ENCODE measurements around the gene SPINK14. TPM values are rescaled to one million over a fixed set of nuclear protein-coding genes. Genes with fewer than 3 reads are reported as not detected.

The SPINK14 gene
- polyA plus RNA-seq, 4 donors, result not detected

DNA sequence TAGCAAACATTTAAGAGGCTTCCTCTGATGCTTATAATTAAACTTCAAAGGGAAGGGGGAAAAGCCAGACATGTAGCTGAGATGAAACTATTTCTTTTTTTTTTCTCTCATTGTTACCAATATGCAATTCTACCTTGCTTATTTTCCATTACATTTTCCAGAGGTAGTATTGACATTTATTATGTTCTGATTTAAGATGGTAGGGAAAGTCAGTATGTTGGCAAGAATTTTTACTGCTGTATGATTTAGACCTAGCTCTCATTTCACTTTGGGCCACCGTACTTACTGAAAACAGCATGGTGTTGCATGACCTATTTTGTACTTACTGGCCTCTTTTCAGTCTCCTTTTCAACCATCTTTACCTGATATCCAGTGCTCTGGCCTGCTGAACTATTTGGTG, 24.9 kb downstream of the SPINK14 start:
- no peak for DNase-seq (ENCODE audit: low read depth in 4 of 4, low spot score in 2 of 4)

- DNase-seq (ENCODE audit: low read depth in 4 of 4, low spot score in 2 of 4), result no peak
Measured at GRCh38 chr5:148201151-148201550, 32.8 kb downstream of the SPINK14 start.

DNA sequence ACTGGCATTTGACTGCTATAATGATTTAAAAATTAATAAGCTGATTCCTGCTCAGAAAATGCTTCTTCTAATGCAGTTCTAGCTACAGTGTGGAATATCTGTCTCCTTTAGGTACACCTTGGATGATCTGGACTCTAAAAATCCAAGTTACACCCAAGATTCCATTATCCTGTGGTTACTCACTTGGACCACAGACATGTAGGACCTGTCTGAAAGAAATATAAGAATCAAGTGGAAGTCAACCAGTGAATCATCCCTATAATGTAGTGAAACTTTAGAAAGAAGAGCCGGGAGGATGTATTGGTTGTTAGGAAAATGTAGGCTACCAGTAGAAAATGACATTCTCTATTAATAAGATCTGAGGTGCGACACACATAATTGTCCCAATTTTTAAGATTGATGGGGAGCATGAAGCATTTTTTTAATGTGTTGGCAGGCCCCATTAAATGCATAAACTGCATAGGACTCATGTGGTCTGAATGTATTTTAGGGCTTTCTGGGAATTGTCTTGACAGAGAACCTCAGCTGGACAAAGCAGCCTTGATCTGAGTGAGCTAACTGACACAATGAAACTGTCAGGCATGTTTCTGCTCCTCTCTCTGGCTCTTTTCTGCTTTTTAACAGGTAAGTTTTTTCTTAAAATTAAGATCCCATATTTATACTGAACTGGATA, 34.3 kb downstream of the SPINK14 start, which contains the start of gene SPINK6:
Gene SPINK6, plus strand, starts transcription at position 512 of the 673 bp plus-strand sequence. Its CDS starts 55 bp downstream, at position 567.
- DNase-seq (ENCODE audit: low read depth in 4 of 4, low spot score in 2 of 4), result no peak

- DNase-seq (ENCODE audit: low read depth in 4 of 4, low spot score in 2 of 4), result no peak
Measured at GRCh38 chr5:148205044-148205806, 36.9 kb downstream of the SPINK14 start.

DNA sequence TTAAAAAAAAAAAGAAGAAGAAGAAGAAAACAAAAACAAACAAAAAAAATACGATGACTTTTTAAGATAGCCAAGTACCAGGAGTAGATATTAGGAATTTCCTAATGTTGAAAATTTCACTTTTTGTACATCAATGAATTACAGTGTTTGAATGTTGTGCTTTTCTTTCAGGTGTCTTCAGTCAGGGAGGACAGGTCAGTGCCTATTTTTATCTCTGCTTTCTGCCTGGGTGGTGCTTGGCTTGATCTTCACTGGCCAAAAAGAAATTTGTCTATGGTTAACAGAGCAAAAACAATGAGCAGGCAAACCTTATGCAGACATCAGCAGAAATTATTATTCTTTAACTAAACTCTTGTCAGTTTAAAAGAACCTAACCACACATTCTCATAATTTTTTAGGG, 37.5 kb downstream of the SPINK14 start:
- DNase-seq (ENCODE audit: low read depth in 4 of 4, low spot score in 2 of 4), result no peak

DNA sequence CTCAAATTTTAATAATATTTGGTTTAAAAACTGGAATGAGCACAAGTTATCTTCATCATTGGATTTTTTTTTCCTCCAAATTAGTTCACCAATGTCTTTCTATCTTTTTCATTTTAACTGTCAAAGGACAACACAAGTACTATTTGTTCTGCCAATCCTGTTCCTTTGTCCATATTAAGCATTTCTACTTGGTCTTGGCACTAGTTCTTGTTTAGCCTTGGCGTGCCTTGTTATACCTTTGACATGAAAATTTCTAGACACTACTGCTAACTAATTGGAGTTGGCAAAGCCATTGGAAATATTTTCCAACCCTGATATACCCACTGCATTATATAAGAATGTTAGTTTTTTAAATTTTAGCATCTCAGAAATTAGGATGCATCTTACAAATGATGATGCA, 38.3 kb downstream of the SPINK14 start:
- DNase-seq (ENCODE audit: low read depth in 4 of 4, low spot score in 2 of 4), result no peak

DNA sequence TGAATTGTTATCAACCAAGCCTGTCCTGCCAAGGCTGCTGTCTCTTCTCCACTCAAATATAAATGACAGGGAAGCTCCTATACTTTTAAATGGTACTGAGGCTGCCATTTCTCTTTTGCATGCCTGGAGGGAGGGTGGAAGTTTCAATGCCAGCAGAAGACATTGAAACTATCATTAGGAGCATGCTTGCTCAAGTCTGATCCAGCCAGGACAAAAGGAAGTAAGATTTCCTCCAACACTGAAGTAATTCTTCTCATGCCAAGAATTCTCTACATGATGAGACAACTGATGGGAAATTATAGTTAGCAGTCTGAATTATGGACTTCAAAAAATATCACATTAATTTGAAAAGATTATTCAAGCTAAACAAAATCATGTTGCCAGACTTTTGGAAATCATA, 39.9 kb downstream of the SPINK14 start:
- no peak for DNase-seq (ENCODE audit: low read depth in 4 of 4, low spot score in 2 of 4)

DNA sequence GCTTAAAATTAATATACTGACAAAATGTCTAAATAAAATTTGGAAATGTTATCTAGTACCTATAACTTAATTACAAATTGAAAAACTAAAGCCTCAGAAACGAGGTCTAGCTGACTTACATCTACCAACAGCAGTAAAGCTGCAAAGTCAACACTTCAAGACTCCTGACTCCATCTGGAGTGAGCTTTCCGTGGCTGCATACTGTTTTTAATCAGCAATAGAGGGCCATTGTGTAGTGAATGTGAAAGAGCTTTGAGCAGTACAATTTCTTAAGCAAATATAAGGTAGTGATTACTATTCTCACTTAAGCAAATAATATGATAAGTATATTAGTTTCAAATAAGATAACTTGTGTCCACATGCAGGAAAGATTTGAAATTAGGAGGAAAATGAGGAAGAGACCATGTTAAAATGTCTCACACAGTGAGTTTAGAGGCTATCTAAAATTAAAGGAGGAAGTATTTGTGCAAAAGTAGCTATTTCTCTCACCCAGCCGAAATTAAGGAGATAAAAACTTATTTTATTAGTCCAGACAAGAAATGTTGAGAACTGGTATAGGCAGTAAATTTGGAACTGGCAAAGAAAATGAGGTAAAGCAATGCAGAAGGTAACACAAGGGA, 40.9 kb downstream of the SPINK14 start:
- DNase-seq (ENCODE audit: low read depth in 4 of 4, low spot score in 2 of 4), result no peak

DNA sequence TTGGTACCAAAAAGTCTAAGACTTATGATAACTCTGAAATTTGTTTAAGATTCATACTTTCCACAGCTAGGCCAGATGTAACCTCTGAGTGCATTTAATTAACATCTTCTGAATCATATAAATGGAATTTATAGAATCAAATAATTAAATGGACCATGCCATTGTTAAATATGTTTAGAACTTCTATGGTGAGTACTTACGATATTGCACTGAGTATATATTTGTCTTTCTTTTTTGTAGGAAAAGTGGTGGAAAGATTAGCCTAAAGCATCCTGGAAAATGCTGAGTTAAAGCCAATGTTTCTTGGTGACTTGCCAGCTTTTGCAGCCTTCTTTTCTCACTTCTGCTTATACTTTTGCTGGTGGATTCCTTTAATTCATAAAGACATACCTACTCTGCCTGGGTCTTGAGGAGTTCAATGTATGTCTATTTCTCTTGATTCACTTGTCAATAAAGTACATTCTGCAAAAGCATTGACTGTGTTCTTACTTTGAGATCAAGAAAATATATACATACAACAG, 46.4 kb downstream of the SPINK14 start:
- DNase-seq (ENCODE audit: low read depth in 4 of 4, low spot score in 2 of 4), result no peak

- no peak for DNase-seq (ENCODE audit: low read depth in 4 of 4, low spot score in 2 of 4)
Measured at GRCh38 chr5:148221508-148221907, 53.2 kb downstream of the SPINK14 start.

GRCh38 chr5:148224117-148224742, 55.9 kb downstream of the SPINK14 start:
- no peak for DNase-seq (ENCODE audit: low read depth in 4 of 4, low spot score in 2 of 4)

Other genes starting within 250 kb of the SPINK14 start
- gene SPINK5, start 104.6 kb upstream of the SPINK14 start, polyA plus RNA-seq (ENCODE audit: insufficient read length in 4 of 4), result under 1 TPM; 0.27 to 0.86 (median 0.51) TPM
- not detected for gene SPINK6, start 34.5 kb downstream of the SPINK14 start, polyA plus RNA-seq (ENCODE audit: insufficient read length in 4 of 4)
- under 1 TPM in 1 of 4 donors, not detected in 3; 0.08 TPM for gene MARCOL, start 70.0 kb downstream of the SPINK14 start, polyA plus RNA-seq (ENCODE audit: insufficient read length in 4 of 4)
- gene SPINK13, start 100.2 kb downstream of the SPINK14 start, polyA plus RNA-seq (ENCODE audit: insufficient read length in 4 of 4), result under 1 TPM in 3 of 4 donors, not detected in 1; 0.23 to 0.79 (median 0.58) TPM
- gene SPINK7, start 143.9 kb downstream of the SPINK14 start, polyA plus RNA-seq (ENCODE audit: insufficient read length in 4 of 4), result under 1 TPM in 3 of 4 donors, not detected in 1; 0.28 to 0.85 (median 0.62) TPM
- gene SPINK9, start 167.0 kb downstream of the SPINK14 start, polyA plus RNA-seq (ENCODE audit: insufficient read length in 4 of 4), result under 1 TPM in 2 of 4 donors, not detected in 2; 0.34 to 0.36 TPM
- 10 to 100 TPM; 38.7 to 55.2 (median 45.2) TPM for gene FBXO38, start 215.4 kb downstream of the SPINK14 start, polyA plus RNA-seq (ENCODE audit: insufficient read length in 4 of 4)

All from left renal cortex interstitium (tissue), 4 donors.